GM19239 (cell line): ENCODE measurements around the gene SDE2.
A peak's percentile ranks its signal among the peaks of the same experiment; 100 is the strongest.
"Not testable (repeated sequence)": the region's sequence is repeated elsewhere in the genome, so short reads cannot be mapped to it uniquely, and the experiment has no call there.

Experiments used
- DNase-seq: peaks from one replicate; pipeline ENCODE4 v3.0.0; 2011; ENCODE audit warnings: low spot score; ENCODE audit not compliant: insufficient read length
- FAIRE-seq: peaks from 2 replicates; lab custom pipeline; 2011; peaks lifted over from hg19 to GRCh38; lab: Jason Lieb, UNC

The SDE2 gene

DNA sequence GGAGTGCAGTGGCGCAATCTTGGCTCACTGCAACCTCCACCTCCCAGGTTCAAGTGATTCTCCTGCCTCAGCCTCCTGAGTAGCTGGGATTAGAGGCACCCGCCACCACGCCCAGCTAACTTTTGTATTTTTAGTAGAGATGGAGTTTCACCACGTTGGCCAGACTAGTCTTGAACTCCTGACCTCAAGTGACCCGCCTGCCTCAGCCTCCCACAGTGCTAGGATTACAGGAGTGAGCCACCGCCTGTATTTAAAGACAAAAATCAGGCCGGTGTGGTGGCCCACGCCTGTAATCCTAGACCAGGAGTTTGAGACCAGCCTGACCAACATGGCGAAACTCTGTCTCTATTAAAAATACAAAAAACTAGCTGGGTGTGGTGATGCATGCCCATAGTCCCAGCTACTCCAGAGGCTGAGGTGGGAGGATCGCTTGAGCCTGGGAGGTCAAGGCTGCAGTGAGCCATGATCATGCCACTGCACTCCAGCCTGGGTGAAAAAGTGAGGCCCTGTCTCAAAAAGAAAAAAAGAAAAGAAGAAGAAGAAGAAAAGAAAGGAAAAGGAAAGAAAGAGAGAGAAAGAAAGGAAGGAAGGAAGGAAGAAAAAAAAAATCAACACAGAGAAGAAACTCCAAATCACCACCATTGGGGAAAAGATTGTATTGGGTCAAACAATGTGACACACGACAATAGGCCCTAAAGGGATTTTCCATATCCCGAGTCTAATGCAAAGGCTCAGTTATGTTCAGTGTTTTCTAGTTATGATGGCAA is 8.2 kb upstream of the SDE2 start:
- not testable (repeated sequence) for DNase-seq, FAIRE-seq

DNA sequence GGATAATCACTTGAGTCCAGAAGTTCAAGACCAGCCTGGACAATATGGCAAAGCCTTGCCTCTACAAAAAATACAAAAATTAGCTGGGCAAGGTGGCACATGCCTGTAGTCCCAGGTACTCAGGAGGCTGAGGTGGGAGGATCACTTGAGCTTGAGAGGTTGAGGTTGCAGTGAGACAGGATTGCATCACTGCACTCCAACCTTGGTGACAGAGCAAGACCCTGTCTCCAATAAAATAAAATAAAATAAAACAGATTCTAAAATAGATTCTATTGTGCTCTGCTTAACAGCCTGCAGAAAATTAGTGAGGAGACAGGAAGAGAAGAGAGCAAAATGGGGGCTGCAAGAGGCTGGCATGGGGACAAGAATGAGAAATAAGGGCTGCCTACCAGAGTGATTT is 7.5 kb upstream of the SDE2 start:
- FAIRE-seq: no peak

DNA sequence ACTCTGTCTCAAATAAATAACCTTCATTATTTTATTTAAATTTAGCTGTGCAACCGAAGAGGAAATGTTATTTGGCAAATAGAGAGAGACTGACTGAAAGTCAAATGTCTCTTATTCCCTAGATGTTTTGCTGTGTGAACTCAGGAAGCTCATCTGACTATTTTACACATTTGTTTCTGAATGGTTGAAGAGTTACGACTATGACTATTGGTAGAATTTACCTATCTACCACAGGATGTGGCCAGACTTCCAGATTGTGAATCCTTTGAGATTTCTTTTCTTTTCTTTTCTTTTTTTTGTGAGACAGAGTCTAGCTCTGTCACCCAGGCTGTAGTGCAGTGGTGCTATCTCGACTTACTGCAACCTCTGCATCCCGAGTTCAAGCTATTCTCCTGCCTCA is 5.3 kb upstream of the SDE2 start:
- DNase-seq (no peak), FAIRE-seq (no peak)

More for the DNA sequence above, 7.5 kb upstream of the SDE2 start:
- DNase-seq: no peak

GRCh38 chr1:226003502-226004170 is 4.5 kb upstream of the SDE2 start:
- FAIRE-seq (no peak), DNase-seq (no peak)

GRCh38 chr1:226002667-226003501 is 3.7 kb upstream of the SDE2 start:
- FAIRE-seq: peak; percentile 71

GRCh38 chr1:226001963-226002666 is 3.0 kb upstream of the SDE2 start:
- no peak for DNase-seq
- peak; percentile 78 for FAIRE-seq

More at GRCh38 chr1:226002667-226003501, 3.7 kb upstream of the SDE2 start:
- no peak for DNase-seq

DNA sequence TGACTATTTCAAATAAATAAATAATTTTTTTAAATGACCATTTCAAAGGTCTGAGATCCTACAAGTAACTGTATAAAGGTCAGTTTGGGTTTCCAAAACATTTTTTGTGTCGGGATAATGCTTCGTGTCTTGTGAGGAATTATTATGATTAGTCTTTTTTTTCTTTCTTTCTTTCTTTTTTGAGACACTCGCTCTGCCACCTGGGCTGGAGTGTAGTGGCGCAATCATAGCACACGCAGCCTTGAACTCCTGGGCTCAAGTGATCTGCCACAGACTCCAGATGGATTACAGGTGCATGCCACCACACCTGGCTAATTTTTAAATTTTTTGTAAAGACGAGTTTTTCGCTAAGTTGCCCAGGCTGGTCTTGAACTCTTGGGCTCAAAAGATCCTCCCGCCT is 1.9 kb upstream of the SDE2 start:
- no peak for FAIRE-seq
- DNase-seq: no peak

GRCh38 chr1:226000493-226001081 is 1.4 kb upstream of the SDE2 start:
- not testable (repeated sequence) for FAIRE-seq, DNase-seq

DNA sequence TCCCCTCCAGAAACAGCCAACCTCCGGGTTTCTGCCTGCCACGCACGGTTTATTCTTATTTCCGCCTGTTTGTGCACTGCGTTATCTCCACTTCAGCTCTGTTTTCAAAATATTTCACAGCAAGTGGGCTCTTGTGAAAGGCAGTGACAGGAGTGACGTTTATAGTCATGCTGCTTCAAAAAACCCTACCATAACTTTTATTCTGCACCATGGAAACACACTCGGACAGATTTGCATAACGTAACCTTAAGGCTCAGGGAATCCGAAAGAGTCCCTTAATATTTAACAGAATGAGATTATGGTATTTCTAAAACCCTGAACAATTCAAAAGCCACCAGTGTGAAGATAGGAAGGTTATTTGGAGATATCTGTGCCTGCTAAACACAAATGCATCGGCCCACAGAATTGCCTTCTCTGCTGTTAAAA is 782 bp upstream of the SDE2 start:
- DNase-seq (no peak), FAIRE-seq (peak; percentile 92)

- no peak for DNase-seq
- FAIRE-seq: peak; percentile 64
Measured at GRCh38 chr1:225998560-225999226, 450 bp downstream of the SDE2 start.

GRCh38 chr1:225996946-225997545 is 2.1 kb downstream of the SDE2 start:
- FAIRE-seq: peak; percentile 66
- no peak for DNase-seq

DNA sequence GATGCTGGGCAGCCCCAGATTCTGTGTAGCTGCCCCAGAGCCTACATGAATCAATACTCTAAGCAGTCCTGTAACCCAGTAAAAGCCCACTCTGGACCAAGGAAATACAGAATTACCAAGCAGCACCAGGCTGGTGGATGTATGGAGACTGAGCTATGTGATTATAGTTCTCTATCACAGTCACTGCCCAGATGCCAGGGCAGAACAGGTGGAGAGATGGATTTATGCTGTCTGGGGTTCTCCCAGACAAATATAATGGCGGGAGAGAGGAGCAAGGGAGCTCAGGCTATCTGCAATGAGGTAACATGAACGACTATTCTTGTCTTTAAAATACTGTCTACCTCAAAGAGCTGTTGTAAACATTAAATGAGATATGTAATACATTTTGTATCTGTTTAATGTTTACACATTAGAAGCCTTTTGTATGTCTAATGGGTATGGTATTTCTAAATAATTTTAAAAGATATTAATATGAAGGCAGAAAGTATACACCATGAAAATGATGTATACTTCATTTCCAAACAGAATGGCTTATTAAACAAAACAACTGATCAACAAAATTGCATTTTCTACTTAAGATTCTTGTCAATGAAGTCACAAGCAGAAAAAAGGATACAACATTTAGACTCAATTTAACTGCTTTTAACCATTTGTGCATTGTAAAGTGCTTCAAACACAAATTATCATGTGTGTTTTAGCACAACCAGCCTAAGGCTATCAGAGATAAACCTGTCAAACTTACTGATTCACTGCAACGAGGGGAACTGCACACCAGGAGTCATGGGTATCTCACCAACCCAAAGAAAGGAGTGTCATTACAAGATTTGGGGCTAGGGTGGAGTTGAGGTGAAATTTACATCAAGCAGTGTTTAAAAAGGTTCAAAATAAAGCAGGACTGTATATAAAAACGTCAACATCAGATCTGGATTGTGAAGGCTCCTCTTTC is 3.0 kb downstream of the SDE2 start:
- FAIRE-seq: no peak
- no peak for DNase-seq

DNA sequence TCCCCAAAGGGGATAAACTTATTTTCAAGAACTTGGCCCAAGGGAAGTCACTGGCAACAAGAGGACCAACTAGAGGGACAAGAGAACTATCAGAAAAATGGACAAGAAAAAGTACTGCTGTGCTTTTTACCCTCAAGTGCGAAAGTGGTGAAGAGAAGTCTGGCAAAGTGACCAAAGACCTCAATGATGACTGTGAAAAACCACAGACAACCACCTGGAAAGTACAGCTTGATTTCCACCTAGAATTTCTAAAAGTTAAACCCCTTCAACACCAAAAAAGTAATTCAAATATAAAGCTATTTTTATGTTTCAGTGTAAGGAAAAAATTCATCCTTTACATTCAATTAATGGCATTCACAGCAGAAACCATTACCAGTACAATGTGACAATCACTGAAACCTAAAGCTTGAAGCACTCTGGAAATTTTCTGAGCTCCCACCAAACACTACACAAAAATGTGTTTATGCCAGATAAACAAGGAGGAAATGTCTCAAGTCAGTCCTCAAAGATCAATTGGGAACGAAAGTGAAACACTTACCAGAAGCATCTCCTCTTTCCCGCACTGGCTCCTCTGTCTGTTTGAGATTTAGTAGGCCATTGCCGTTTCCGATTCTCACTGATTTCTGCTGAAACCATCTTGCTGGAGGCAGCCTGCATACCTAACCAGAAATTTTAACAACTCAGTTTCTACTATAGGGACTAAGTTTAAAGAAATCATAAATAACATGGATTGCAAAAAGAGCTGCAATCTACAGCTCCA is 8.3 kb downstream of the SDE2 start:
- no peak for DNase-seq
- peak; percentile 35 for FAIRE-seq

- peak; percentile 88 for FAIRE-seq
- DNase-seq: no peak
Measured at GRCh38 chr1:225987491-225988316, 11.4 kb downstream of the SDE2 start.

DNA sequence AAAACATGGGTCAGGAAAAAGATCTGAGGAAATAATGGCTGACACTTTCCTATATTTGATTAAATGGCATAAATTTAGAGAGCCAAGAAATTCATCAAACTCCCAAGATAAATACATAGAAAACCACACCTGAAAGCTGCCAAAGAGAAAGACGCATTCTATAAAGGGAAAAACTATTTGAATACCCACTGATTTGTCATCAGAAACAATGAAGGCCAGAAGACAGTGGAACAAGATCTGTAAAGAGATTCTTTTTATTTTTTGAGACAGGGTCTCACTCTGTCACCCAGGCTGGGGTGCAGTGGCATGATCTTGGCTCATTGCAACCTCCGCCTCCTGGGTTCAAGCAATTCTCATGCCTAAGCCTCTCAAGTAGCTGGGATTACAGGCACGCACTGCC is 17.4 kb downstream of the SDE2 start:
- DNase-seq: no peak
- no peak for FAIRE-seq
